Tibial artery (tissue), 4 donors: ENCODE results near the gene CREB3L2.

Experiments used
- DNase-seq, 2 donors: peaks; one replicate each; pipeline ENCODE4 v3.0.0-alpha.2; 2019
- H3K27ac ChIP-seq, 2 donors: fragments of 200-600 bp; sonication (generic) in 1 of 2; 1 replicate in 1 of 2; 2 replicates in 1 of 2; pipeline ENCODE4 v1.5.1; 2018 to 2019; ENCODE audit warnings: mild to moderate bottlenecking in 1 of 2
- H3K27me3 ChIP-seq, 2 donors: fragments of 200-600 bp; sonication (generic) in 1 of 2; one replicate each; pipeline versions ENCODE4 v1.5.1 to v1.6.0; 2016 to 2019
- H3K36me3 ChIP-seq, 3 donors: fragments of 200-600 bp; sonication (generic) in 2 of 3; one replicate each; pipeline ENCODE4 v1.5.1; 2016 to 2019; ENCODE audit warnings: mild to moderate bottlenecking in 2 of 3
- H3K4me1 ChIP-seq, 4 donors: fragments of 200-600 bp; sonication (generic) in 2 of 4; 1 replicate in 3 of 4; 2 replicates in 1 of 4; pipeline ENCODE4 v1.5.1; 2016 to 2019
- H3K4me3 ChIP-seq, 2 donors: fragments of 200-600 bp; sonication (generic) in 1 of 2; 1 replicate in 1 of 2; 2 replicates in 1 of 2; pipeline ENCODE4 v1.5.1; 2018 to 2019; ENCODE audit warnings: mild to moderate bottlenecking in 2 of 2
- H3K9me3 ChIP-seq, 3 donors: fragments of 200-600 bp; sonication (generic) in 1 of 3; one replicate each; pipeline ENCODE4 v1.5.1; 2016 to 2019
- CTCF ChIP-seq, 2 experiments: fragments of 200-600 bp in 1 of 2; fragments of 450-650 bp in 1 of 2; IDR thresholded peaks; one replicate each; pipeline ENCODE4 v1.5.1; 2017 to 2019; ENCODE audit warnings: antibody characterized with exemption in 2 of 2, mild to moderate bottlenecking in 1 of 2, moderate library complexity in 1 of 2
- intact Hi-C: fragments of 100-400 bp; cut with DNase I; formaldehyde crosslinking; loops from one replicate; pipeline ENCODE4 v1.15.0; 2023; ENCODE audit warnings: low total_unique reads

Gene CREB3L2

GRCh38 chr7:137967143-137968018, 34.5 kb downstream of the CREB3L2 start:
- H3K27me3 ChIP-seq = no peaks in the 10 kb centered on the region
- H3K9me3 ChIP-seq = no peaks in the 10 kb centered on the region
- no peak for DNase-seq
- H3K36me3 ChIP-seq = no peaks in the 10 kb centered on the region
- H3K4me3 ChIP-seq = peak overlapping the region in 1 of 2 donors; percentile 1
- intact Hi-C loops = no loop called here
- H3K27ac ChIP-seq = peak overlapping the region; percentile 79 to 96
- peaks cover 0 to 99% (median 64%) of the 10 kb centered on the region in 4 donors for H3K4me1 ChIP-seq
- TF ChIP-seq CTCF (IDR thresholded peaks at IDR 0.05) = no peak

GRCh38 chr7:137966641-137967142, 35.2 kb downstream of the CREB3L2 start:
- no peaks in the 10 kb centered on the region for H3K9me3 ChIP-seq
- intact Hi-C loops = no loop called here
- H3K27ac ChIP-seq = peak overlapping the region; percentile 79 to 96
- H3K4me1 ChIP-seq = peaks cover 0 to 99% (median 64%) of the 10 kb centered on the region in 4 donors
- no peaks in the 10 kb centered on the region for H3K36me3 ChIP-seq
- DNase-seq = no peak
- H3K27me3 ChIP-seq = no peaks in the 10 kb centered on the region
- TF ChIP-seq CTCF (IDR thresholded peaks at IDR 0.05) = no peak
- H3K4me3 ChIP-seq = peak overlapping the region in 1 of 2 donors; percentile 1

- intact Hi-C loops = no loop called here
- H3K4me1 ChIP-seq = peaks cover 0 to 99% (median 67%) of the 10 kb centered on the region in 4 donors
- H3K36me3 ChIP-seq = no peaks in the 10 kb centered on the region
- H3K27me3 ChIP-seq = no peaks in the 10 kb centered on the region
- H3K9me3 ChIP-seq = no peaks in the 10 kb centered on the region
- no peak for DNase-seq
- peak in 1 of 2 experiments; percentile 20 for TF ChIP-seq CTCF (IDR thresholded peaks at IDR 0.05)
- peak overlapping the region; percentile 79 to 96 for H3K27ac ChIP-seq
- no peak overlapping the region for H3K4me3 ChIP-seq
Measured at GRCh38 chr7:137965942-137966640, 35.8 kb downstream of the CREB3L2 start.

- peak overlapping the region; percentile 16 to 96 for H3K27ac ChIP-seq
- H3K4me3 ChIP-seq = no peak overlapping the region
- no peaks in the 10 kb centered on the region for H3K36me3 ChIP-seq
- intact Hi-C loops = no loop called here
- no peak for DNase-seq
- no peak for TF ChIP-seq CTCF (IDR thresholded peaks at IDR 0.05)
- H3K27me3 ChIP-seq = no peaks in the 10 kb centered on the region
- peaks cover 0 to 91% (median 58%) of the 10 kb centered on the region in 4 donors for H3K4me1 ChIP-seq
- no peaks in the 10 kb centered on the region for H3K9me3 ChIP-seq
Measured at GRCh38 chr7:137964824-137965545, 36.9 kb downstream of the CREB3L2 start.

- Histone ChIP-seq H3K9me3 (no peaks in the 10 kb centered on the region), H3K4me3 (no peak overlapping the region), H3K36me3 (no peaks in the 10 kb centered on the region), H3K4me1 (peaks cover 0 to 92% (median 53%) of the 10 kb centered on the region in 4 donors), H3K27ac (peak overlapping the region; percentile 14 to 59), H3K27me3 (no peaks in the 10 kb centered on the region)
- intact Hi-C loops = no loop called here
- no peak for DNase-seq
- TF ChIP-seq CTCF (IDR thresholded peaks at IDR 0.05) = no peak
Measured at GRCh38 chr7:137962875-137963507, 38.9 kb downstream of the CREB3L2 start.
